Measurements from ENCODE around the gene TMEM232. TPM values are rescaled to one million over a fixed set of nuclear protein-coding genes. Genes with fewer than 3 reads are reported as not detected.

The TMEM232 gene
- total RNA-seq, 1 experiment from 2014 or later: 1.3 TPM

- H3K27ac Mint-ChIP-seq: no peak overlapping the region
- DNase-seq (ENCODE audit: low spot score) (no peak), ATAC-seq (no peak)
- no peaks in the 10 kb centered on the region for H3K36me3 Mint-ChIP-seq
- ChIA-PET POLR2A (no interaction called here), CTCF (no interaction called here)
- no peak overlapping the region for H3K4me3 Mint-ChIP-seq
- H3K27me3 Mint-ChIP-seq (ENCODE audit: low read depth): no peaks in the 10 kb centered on the region
- H3K9me3 Mint-ChIP-seq: peaks cover 7% of the 10 kb centered on the region; the same call in 1 of the 2 replicates
- peaks cover 9% of the 10 kb centered on the region for H3K4me1 Mint-ChIP-seq
- TF ChIP-seq ZNF317 (CRISPR knock-in tag; IDR thresholded peaks at IDR 0.05; ENCODE audit: borderline replicate concordance, low read depth) (no peak), E2F5 (CRISPR knock-in tag; IDR thresholded peaks at IDR 0.05) (no peak), AFF4 (CRISPR knock-in tag; IDR thresholded peaks at IDR 0.05; ENCODE audit: borderline replicate concordance) (no peak), PRRX2 (CRISPR knock-in tag; IDR thresholded peaks at IDR 0.05) (no peak), NR2C2 (CRISPR knock-in tag; IDR thresholded peaks at IDR 0.05) (no peak), ETV6 (CRISPR knock-in tag; IDR thresholded peaks at IDR 0.05) (no peak), CREB1 (CRISPR knock-in tag; IDR thresholded peaks at IDR 0.05) (no peak), ZNF219 (CRISPR knock-in tag; IDR thresholded peaks at IDR 0.05; ENCODE audit: borderline replicate concordance) (no peak), ATF1 (CRISPR knock-in tag; IDR thresholded peaks at IDR 0.05) (no peak), E2F4 (CRISPR knock-in tag; IDR thresholded peaks at IDR 0.05; ENCODE audit: borderline replicate concordance, low read depth) (no peak), ZNF416 (CRISPR knock-in tag; IDR thresholded peaks at IDR 0.05) (no peak), FOXP1 (CRISPR knock-in tag; IDR thresholded peaks at IDR 0.05; ENCODE audit: borderline replicate concordance) (no peak), ELF4 (CRISPR knock-in tag; IDR thresholded peaks at IDR 0.05; ENCODE audit: low read depth) (no peak), NFE2L1 (CRISPR knock-in tag; IDR thresholded peaks at IDR 0.05) (no peak)
- TF ChIP-seq, protein P1, sequence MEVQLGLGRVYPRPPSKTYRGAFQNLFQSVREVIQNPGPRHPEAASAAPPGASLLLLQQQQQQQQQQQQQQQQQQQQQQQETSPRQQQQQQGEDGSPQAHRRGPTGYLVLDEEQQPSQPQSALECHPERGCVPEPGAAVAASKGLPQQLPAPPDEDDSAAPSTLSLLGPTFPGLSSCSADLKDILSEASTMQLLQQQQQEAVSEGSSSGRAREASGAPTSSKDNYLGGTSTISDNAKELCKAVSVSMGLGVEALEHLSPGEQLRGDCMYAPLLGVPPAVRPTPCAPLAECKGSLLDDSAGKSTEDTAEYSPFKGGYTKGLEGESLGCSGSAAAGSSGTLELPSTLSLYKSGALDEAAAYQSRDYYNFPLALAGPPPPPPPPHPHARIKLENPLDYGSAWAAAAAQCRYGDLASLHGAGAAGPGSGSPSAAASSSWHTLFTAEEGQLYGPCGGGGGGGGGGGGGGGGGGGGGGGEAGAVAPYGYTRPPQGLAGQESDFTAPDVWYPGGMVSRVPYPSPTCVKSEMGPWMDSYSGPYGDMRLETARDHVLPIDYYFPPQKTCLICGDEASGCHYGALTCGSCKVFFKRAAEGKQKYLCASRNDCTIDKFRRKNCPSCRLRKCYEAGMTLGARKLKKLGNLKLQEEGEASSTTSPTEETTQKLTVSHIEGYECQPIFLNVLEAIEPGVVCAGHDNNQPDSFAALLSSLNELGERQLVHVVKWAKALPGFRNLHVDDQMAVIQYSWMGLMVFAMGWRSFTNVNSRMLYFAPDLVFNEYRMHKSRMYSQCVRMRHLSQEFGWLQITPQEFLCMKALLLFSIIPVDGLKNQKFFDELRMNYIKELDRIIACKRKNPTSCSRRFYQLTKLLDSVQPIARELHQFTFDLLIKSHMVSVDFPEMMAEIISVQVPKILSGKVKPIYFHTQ (CRISPR knock-in tag; IDR thresholded peaks at IDR 0.05): no peak
- TF ChIP-seq, protein P2, sequence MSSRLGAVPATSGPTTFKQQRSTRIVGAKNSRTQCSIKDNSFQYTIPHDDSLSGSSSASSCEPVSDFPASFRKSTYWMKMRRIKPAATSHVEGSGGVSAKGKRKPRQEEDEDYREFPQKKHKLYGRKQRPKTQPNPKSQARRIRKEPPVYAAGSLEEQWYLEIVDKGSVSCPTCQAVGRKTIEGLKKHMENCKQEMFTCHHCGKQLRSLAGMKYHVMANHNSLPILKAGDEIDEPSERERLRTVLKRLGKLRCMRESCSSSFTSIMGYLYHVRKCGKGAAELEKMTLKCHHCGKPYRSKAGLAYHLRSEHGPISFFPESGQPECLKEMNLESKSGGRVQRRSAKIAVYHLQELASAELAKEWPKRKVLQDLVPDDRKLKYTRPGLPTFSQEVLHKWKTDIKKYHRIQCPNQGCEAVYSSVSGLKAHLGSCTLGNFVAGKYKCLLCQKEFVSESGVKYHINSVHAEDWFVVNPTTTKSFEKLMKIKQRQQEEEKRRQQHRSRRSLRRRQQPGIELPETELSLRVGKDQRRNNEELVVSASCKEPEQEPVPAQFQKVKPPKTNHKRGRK (CRISPR knock-in tag; IDR thresholded peaks at IDR 0.05; ENCODE audit: borderline replicate concordance): no peak
- TF ChIP-seq, protein P3, sequence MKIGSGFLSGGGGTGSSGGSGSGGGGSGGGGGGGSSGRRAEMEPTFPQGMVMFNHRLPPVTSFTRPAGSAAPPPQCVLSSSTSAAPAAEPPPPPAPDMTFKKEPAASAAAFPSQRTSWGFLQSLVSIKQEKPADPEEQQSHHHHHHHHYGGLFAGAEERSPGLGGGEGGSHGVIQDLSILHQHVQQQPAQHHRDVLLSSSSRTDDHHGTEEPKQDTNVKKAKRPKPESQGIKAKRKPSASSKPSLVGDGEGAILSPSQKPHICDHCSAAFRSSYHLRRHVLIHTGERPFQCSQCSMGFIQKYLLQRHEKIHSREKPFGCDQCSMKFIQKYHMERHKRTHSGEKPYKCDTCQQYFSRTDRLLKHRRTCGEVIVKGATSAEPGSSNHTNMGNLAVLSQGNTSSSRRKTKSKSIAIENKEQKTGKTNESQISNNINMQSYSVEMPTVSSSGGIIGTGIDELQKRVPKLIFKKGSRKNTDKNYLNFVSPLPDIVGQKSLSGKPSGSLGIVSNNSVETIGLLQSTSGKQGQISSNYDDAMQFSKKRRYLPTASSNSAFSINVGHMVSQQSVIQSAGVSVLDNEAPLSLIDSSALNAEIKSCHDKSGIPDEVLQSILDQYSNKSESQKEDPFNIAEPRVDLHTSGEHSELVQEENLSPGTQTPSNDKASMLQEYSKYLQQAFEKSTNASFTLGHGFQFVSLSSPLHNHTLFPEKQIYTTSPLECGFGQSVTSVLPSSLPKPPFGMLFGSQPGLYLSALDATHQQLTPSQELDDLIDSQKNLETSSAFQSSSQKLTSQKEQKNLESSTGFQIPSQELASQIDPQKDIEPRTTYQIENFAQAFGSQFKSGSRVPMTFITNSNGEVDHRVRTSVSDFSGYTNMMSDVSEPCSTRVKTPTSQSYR (CRISPR knock-in tag; IDR thresholded peaks at IDR 0.05): no peak
- TF ChIP-seq, protein P4, sequence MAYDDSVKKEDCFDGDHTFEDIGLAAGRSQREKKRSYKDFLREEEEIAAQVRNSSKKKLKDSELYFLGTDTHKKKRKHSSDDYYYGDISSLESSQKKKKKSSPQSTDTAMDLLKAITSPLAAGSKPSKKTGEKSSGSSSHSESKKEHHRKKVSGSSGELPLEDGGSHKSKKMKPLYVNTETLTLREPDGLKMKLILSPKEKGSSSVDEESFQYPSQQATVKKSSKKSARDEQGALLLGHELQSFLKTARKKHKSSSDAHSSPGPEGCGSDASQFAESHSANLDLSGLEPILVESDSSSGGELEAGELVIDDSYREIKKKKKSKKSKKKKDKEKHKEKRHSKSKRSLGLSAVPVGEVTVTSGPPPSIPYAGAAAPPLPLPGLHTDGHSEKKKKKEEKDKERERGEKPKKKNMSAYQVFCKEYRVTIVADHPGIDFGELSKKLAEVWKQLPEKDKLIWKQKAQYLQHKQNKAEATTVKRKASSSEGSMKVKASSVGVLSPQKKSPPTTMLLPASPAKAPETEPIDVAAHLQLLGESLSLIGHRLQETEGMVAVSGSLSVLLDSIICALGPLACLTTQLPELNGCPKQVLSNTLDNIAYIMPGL (CRISPR knock-in tag; IDR thresholded peaks at IDR 0.05): no peak
Measured at GRCh38 chr5:110580625-110581024, 145.8 kb downstream of the TMEM232 start.

All from WTC11 (cell line).